Stomach (tissue), 4 donors: ENCODE results near the gene EXOC1L.

Experiments
- EP300 ChIP-seq: sonication (generic); formaldehyde crosslinking; IDR thresholded peaks from one replicate; pipeline ENCODE4 v1.6.1; 2017; ENCODE audit warnings: antibody characterized with exemption
- POLR2A ChIP-seq, 4 donors: fragments of 450-650 bp; IDR thresholded peaks; one replicate each; pipeline ENCODE4 v1.6.1; 2016; ENCODE audit warnings: antibody characterized with exemption in 4 of 4, control low read depth in 2 of 4, mild to moderate bottlenecking in 1 of 4, moderate library complexity in 1 of 4
- TF ChIP-seq, protein P1 (sequence below), 7 experiments: fragments of 450-650 bp in 4 of 7; fragments of 200-600 bp in 3 of 7; sonication (generic) in 3 of 7; IDR thresholded peaks; one replicate each; pipeline ENCODE4 v1.5.1; 2016 to 2019; ENCODE audit warnings: antibody characterized with exemption in 7 of 7, control low read depth in 2 of 7, mild to moderate bottlenecking in 1 of 7

DNA sequence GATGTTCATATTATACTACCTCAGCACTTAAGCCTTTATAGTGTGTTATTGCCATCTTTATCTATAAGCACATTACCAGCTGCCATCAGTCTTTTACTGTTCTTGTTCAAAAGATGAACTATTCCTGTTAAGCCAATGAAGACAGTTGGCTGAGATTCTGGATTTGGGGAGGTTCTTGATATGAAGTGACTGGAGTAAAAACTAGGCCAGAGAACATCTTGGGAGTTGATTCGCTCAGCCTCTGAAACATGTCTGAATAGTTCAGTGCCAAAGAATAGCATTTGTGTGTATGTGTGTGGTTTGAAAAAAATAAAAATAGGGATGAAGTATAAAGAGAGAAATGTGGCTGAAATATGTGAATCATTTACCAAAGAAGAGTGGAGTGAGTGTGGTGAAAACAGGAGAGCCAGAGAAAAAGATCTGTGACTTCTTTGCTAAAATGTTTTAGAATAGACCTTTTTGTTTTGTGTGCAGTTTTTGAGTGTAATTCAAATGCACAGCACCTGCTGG lies 49.0 kb downstream of the EXOC1L start:
- no peak for TF ChIP-seq POLR2A (IDR thresholded peaks at IDR 0.05)
- TF ChIP-seq, protein P1, sequence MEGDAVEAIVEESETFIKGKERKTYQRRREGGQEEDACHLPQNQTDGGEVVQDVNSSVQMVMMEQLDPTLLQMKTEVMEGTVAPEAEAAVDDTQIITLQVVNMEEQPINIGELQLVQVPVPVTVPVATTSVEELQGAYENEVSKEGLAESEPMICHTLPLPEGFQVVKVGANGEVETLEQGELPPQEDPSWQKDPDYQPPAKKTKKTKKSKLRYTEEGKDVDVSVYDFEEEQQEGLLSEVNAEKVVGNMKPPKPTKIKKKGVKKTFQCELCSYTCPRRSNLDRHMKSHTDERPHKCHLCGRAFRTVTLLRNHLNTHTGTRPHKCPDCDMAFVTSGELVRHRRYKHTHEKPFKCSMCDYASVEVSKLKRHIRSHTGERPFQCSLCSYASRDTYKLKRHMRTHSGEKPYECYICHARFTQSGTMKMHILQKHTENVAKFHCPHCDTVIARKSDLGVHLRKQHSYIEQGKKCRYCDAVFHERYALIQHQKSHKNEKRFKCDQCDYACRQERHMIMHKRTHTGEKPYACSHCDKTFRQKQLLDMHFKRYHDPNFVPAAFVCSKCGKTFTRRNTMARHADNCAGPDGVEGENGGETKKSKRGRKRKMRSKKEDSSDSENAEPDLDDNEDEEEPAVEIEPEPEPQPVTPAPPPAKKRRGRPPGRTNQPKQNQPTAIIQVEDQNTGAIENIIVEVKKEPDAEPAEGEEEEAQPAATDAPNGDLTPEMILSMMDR (IDR thresholded peaks at IDR 0.05) = no peak
- no peak for TF ChIP-seq EP300
